H1 (cell line): ENCODE measurements around the gene UPK2. TPM values are rescaled to one million over a fixed set of nuclear protein-coding genes. Genes with fewer than 3 reads are reported as not detected.

Experiments used
- CTCF ChIA-PET: fragments of 300-600 bp; sonication (Branson Sonifier 250); formaldehyde crosslinking; loops from one replicate; lab custom pipeline; 2021; ENCODE audit not compliant: partially characterized antibody; lab: Charles Lee
- POLR2A ChIA-PET: fragments of 300-600 bp; sonication (Branson Sonifier 250); formaldehyde crosslinking; loops from one replicate; lab custom pipeline; 2021; ENCODE audit warnings: inconsistent platforms; ENCODE audit not compliant: partially characterized antibody; lab: Charles Lee
- DNase-seq, 2 experiments: peaks; one replicate each; pipeline versions ENCODE4 v3.0.0 to v3.0.0-alpha.2; 2010 to 2022; ENCODE audit warnings: low spot score in 2 of 2, low read depth in 1 of 2, mixed read lengths in 1 of 2
- FAIRE-seq: peaks from 2 replicates; lab custom pipeline; 2011; peaks lifted over from hg19 to GRCh38; lab: Jason Lieb, UNC
- H2AFZ ChIP-seq: 2 replicates; pipeline ENCODE4 v1.8.1; 2012; ENCODE audit warnings: low read length, inconsistent platforms
- H2AK5ac ChIP-seq: 2 replicates; pipeline ENCODE4 v1.6.1; 2013; ENCODE audit warnings: low read depth, low read length
- H2BK120ac ChIP-seq: replicated peaks from 2 replicates; pipeline ENCODE3; 2013; ENCODE audit warnings: low read depth, low read length, inconsistent platforms
- H2BK12ac ChIP-seq: 2 replicates; pipeline ENCODE4 v1.6.1; 2013; ENCODE audit warnings: low read depth, low read length
- H2BK15ac ChIP-seq: 2 replicates; pipeline ENCODE4 v1.6.1; 2013; ENCODE audit warnings: low read length
- H2BK20ac ChIP-seq: 2 replicates; pipeline ENCODE4 v1.6.1; 2013; ENCODE audit warnings: low read length
- H2BK5ac ChIP-seq: 2 replicates; pipeline ENCODE4 v1.6.1; 2013; ENCODE audit warnings: low read depth, low read length
- H3K14ac ChIP-seq: 2 replicates; pipeline ENCODE4 v1.6.1; 2013; ENCODE audit warnings: inconsistent platforms; ENCODE audit not compliant: insufficient read length
- H3K18ac ChIP-seq: 2 replicates; pipeline ENCODE4 v1.6.1; 2013; ENCODE audit warnings: low read length; ENCODE audit errors: extremely low read depth
- H3K23ac ChIP-seq: 2 replicates; pipeline ENCODE4 v1.6.1; 2013; ENCODE audit warnings: inconsistent platforms; ENCODE audit not compliant: insufficient read length
- H3K23me2 ChIP-seq: 2 replicates; pipeline ENCODE4 v1.6.1; 2013; ENCODE audit warnings: low read depth, low read length
- H3K27ac ChIP-seq: 2 replicates; pipeline ENCODE4 v1.6.1; 2011; ENCODE audit warnings: low read depth, low read length, inconsistent platforms
- H3K27me3 ChIP-seq, 4 experiments: replicated peaks in 1 of 4; 1 replicate in 1 of 4; 2 replicates in 3 of 4; pipeline versions ENCODE4 v1.6.1 to v1.8.1; 2011 to 2013; ENCODE audit warnings: low read length in 3 of 4, mild to moderate bottlenecking in 3 of 4, inconsistent platforms in 2 of 4, mixed read lengths in 2 of 4, moderate library complexity in 1 of 4; ENCODE audit not compliant: control insufficient read depth in 3 of 4, insufficient read depth in 3 of 4; ENCODE audit errors: extremely low read depth in 1 of 4
- H3K36me3 ChIP-seq, 4 experiments: 2 replicates each; pipeline versions ENCODE4 v1.6.1 to v1.8.1; 2011 to 2013; ENCODE audit warnings: mild to moderate bottlenecking in 4 of 4, low read length in 3 of 4, moderate library complexity in 2 of 4, control low read depth in 1 of 4, inconsistent platforms in 1 of 4; ENCODE audit not compliant: insufficient read depth in 4 of 4, control insufficient read depth in 2 of 4
- H3K4ac ChIP-seq: replicated peaks from 2 replicates; pipeline ENCODE3; 2013; ENCODE audit warnings: low read length, low read depth, mixed read lengths, inconsistent platforms; ENCODE audit not compliant: insufficient read length
- H3K4me1 ChIP-seq, 4 experiments: replicated peaks in 1 of 4; 1 replicate in 1 of 4; 2 replicates in 3 of 4; pipeline versions ENCODE4 v1.6.1 to v1.8.1; 2011 to 2013; ENCODE audit warnings: low read length in 3 of 4, inconsistent platforms in 2 of 4, mixed read lengths in 1 of 4; ENCODE audit not compliant: insufficient read depth in 4 of 4, control insufficient read depth in 3 of 4
- H3K4me2 ChIP-seq, 2 experiments: 2 replicates each; pipeline versions ENCODE4 v1.6.1 to v1.8.1; 2011 to 2013; ENCODE audit warnings: low read depth in 2 of 2, low read length in 2 of 2, control low read depth in 1 of 2, inconsistent platforms in 1 of 2, mild to moderate bottlenecking in 1 of 2; ENCODE audit not compliant: insufficient read depth in 1 of 2
- H3K4me3 ChIP-seq, 4 experiments: fragments of 200-600, 300-600 bp in 1 of 4; sonication (generic), shearing (Covaris generic), sonication (Bioruptor Twin) in 1 of 4; 2 replicates each; pipeline versions ENCODE4 v1.5.1 to v1.8.1; 2011 to 2016; ENCODE audit warnings: low read length in 4 of 4, low read depth in 3 of 4, control low read depth in 2 of 4, inconsistent platforms in 2 of 4, mild to moderate bottlenecking in 2 of 4, mixed read lengths in 1 of 4, moderate library complexity in 1 of 4; ENCODE audit not compliant: insufficient read depth in 2 of 4; ENCODE audit errors: extremely low read depth in 1 of 4
- H3K56ac ChIP-seq: replicated peaks from 2 replicates; pipeline ENCODE3; 2013; ENCODE audit warnings: low read depth, mild to moderate bottlenecking, mixed read lengths, low read length, inconsistent platforms; ENCODE audit not compliant: insufficient read length
- H3K79me1 ChIP-seq: 2 replicates; pipeline ENCODE4 v1.6.1; 2013; ENCODE audit warnings: low read depth, low read length, control low read depth
- H3K79me2 ChIP-seq, 2 experiments: 2 replicates each; pipeline versions ENCODE4 v1.6.1 to v1.8.1; 2012 to 2013; ENCODE audit warnings: low read length in 2 of 2, mild to moderate bottlenecking in 2 of 2, inconsistent platforms in 1 of 2; ENCODE audit not compliant: insufficient read depth in 2 of 2, control insufficient read depth in 1 of 2
- H3K9ac ChIP-seq, 4 experiments: replicated peaks in 1 of 4; 1 replicate in 1 of 4; 2 replicates in 3 of 4; pipeline versions ENCODE4 v1.6.1 to v1.8.1; 2011 to 2013; ENCODE audit warnings: low read depth in 3 of 4, low read length in 3 of 4, control low read depth in 2 of 4, mild to moderate bottlenecking in 2 of 4, moderate library complexity in 2 of 4, inconsistent platforms in 1 of 4; ENCODE audit errors: extremely low read depth in 1 of 4
- H3K9me3 ChIP-seq, 2 experiments: 2 replicates each; pipeline versions ENCODE4 v1.6.1 to v1.8.1; 2012 to 2013; ENCODE audit warnings: mild to moderate bottlenecking in 2 of 2, moderate library complexity in 2 of 2, control low read depth in 1 of 2, inconsistent platforms in 1 of 2, low read depth in 1 of 2, low read length in 1 of 2, mixed read lengths in 1 of 2; ENCODE audit not compliant: insufficient read depth in 2 of 2
- H4K20me1 ChIP-seq, 2 experiments: replicated peaks in 1 of 2; 2 replicates each; pipeline versions ENCODE3 to v1.8.1; 2011 to 2013; ENCODE audit warnings: inconsistent platforms in 2 of 2, low read length in 2 of 2, mild to moderate bottlenecking in 1 of 2; ENCODE audit not compliant: insufficient read depth in 2 of 2, control insufficient read depth in 1 of 2
- H4K5ac ChIP-seq: 2 replicates; pipeline ENCODE4 v1.6.1; 2013; ENCODE audit warnings: low read length, low read depth, mixed read lengths, inconsistent platforms; ENCODE audit not compliant: insufficient read length
- H4K8ac ChIP-seq: 2 replicates; pipeline ENCODE4 v1.8.0; 2013; ENCODE audit warnings: mild to moderate bottlenecking, moderate library complexity, low read length, inconsistent platforms; ENCODE audit not compliant: insufficient read depth; ENCODE audit errors: extremely low read depth
- H4K91ac ChIP-seq: replicated peaks from 2 replicates; pipeline ENCODE3; 2013; ENCODE audit warnings: low read length, mixed read lengths, inconsistent platforms; ENCODE audit not compliant: insufficient read length
- CTCF ChIP-seq, 3 experiments: IDR thresholded peaks; 1 replicate in 2 of 3; 2 replicates in 1 of 3; pipeline versions ENCODE4 v1.5.1 to v1.6.1; 2011; ENCODE audit warnings: low read length in 3 of 3, mild to moderate bottlenecking in 3 of 3, inconsistent platforms in 2 of 3, low read depth in 1 of 3, moderate library complexity in 1 of 3; ENCODE audit not compliant: insufficient read depth in 1 of 3; ENCODE audit errors: control extremely low read depth in 1 of 3
- JUND ChIP-seq: IDR thresholded peaks from 2 replicates; pipeline ENCODE4 v1.6.1; 2011; ENCODE audit warnings: mild to moderate bottlenecking, improper control_type of control experiment, low read length
- POU5F1 ChIP-seq: IDR thresholded peaks from 2 replicates; pipeline ENCODE4 v1.6.1; 2011; ENCODE audit warnings: low read depth, mild to moderate bottlenecking, low read length, moderate library complexity
- RAD21 ChIP-seq, 2 experiments: IDR thresholded peaks in 1 of 2; conservative IDR thresholded peaks in 1 of 2; 2 replicates each; pipeline ENCODE4 v1.6.1; 2011; ENCODE audit warnings: low read depth in 2 of 2, low read length in 2 of 2, improper control_type of control experiment in 1 of 2, inconsistent platforms in 1 of 2, mild to moderate bottlenecking in 1 of 2, moderate library complexity in 1 of 2
- RBBP5 ChIP-seq: IDR thresholded peaks from 2 replicates; pipeline ENCODE4 v1.7.1; 2012; ENCODE audit warnings: low read depth, mild to moderate bottlenecking, inconsistent platforms, low read length, moderate library complexity, borderline replicate concordance
- SAP30 ChIP-seq: fragments of 300-600 bp; sonication (generic); IDR thresholded peaks from 2 replicates; pipeline ENCODE4 v1.7.1; 2012; ENCODE audit warnings: low read length, moderate library complexity, mild to moderate bottlenecking, inconsistent platforms; ENCODE audit not compliant: insufficient read depth, insufficient replicate concordance
- SP4 ChIP-seq: IDR thresholded peaks from 2 replicates; pipeline ENCODE4 v1.6.1; 2012; ENCODE audit warnings: low read length, inconsistent platforms
- WGBS, 2 experiments: shearing (Covaris generic) in 1 of 2; methylation state at CpG; one replicate each; pipeline versions ENCODE4 v1.1.6 to v1.1.7; 2013 to 2015; ENCODE audit warnings: low lambda C conversion rate in 2 of 2, mixed read lengths in 2 of 2, inconsistent platforms in 1 of 2, low coverage in 1 of 2, missing lambda C conversion rate in 1 of 2; ENCODE audit not compliant: insufficient replicate concordance in 2 of 2, insufficient coverage in 1 of 2, insufficient read length in 1 of 2; ENCODE audit errors: extremely low coverage in 1 of 2, missing lambda C conversion rate in 1 of 2; 5-methylcytosine and 5-hydroxymethylcytosine counted together
- polyA plus RNA-seq, 7 experiments: library from polyadenylated mRNA; depleted of rRNA in 3 of 7; stranded (reverse) in 5 of 7; unstranded in 2 of 7; fragments of >200 nt in 5 of 7; fragments of 200-250 nt in 2 of 7; gene quantifications; 1 replicate in 5 of 7; 2 replicates in 1 of 7; 4 replicates in 1 of 7; pipeline versions ENCODE4 v1.2.1 to v1.2.3, GENCODE V29; 2011 to 2013; ENCODE audit warnings: missing spikeins in 2 of 7, mixed read lengths in 2 of 7
- total RNA-seq: library from RNA; stranded (reverse); fragmentation: NEBNext Ultra II Directional; extraction: Animal tissue kit (Norgen Biotek cat#: 25700); gene quantifications from 2 replicates; pipeline ENCODE4 v1.2.1, GENCODE V29; 2021

Gene UPK2
- total and polyA plus RNA-seq, 2 of the 8 experiments (the other 6 are each of a cell fraction or from before 2014, with no cell fraction given): 0.76 TPM; not detected in 1

- H3K9ac ChIP-seq: no peak overlapping the region
- 87% methylated on average over 11 of the region's 11 CpGs; no CpG with 5 or more reads in 1 of the 2 experiments for WGBS, 2 experiments
- no peaks in the 10 kb centered on the region for H3K79me1 ChIP-seq
- H3K14ac ChIP-seq: no peak overlapping the region
- peak overlapping the region; percentile 58 for H4K91ac ChIP-seq
- H4K5ac ChIP-seq: no peak overlapping the region
- H2BK12ac ChIP-seq: peak overlapping the region; percentile 61; the same call in 1 of the 2 replicates
- no peak overlapping the region for H2BK120ac ChIP-seq
- no peak overlapping the region for H3K56ac ChIP-seq
- no peak overlapping the region; the same call in 1 of the 2 replicates for H4K8ac ChIP-seq
- no peaks in the 10 kb centered on the region for H3K23me2 ChIP-seq
- 0 out of 7 replicates have a peak, but pooled peaks cover 0 to 4% (median 1%) of the 10 kb centered on the region in 4 experiments for H3K27me3 ChIP-seq
- no peak overlapping the region for H3K18ac ChIP-seq
- no peak overlapping the region for H3K27ac ChIP-seq
- H2BK20ac ChIP-seq: no peak overlapping the region; the same call in 1 of the 2 replicates
- no peaks in the 10 kb centered on the region for H4K20me1 ChIP-seq
- H3K9me3 ChIP-seq: no peaks in the 10 kb centered on the region
- peak overlapping the region; percentile 94; the same call in 1 of the 2 replicates for H2BK15ac ChIP-seq
- peaks cover 7 to 17% (median 12%) of the 10 kb centered on the region in 4 experiments for H3K4me1 ChIP-seq
- no peak for DNase-seq
- ChIA-PET POLR2A (interaction anchor here (0.8 to 2.1 kb wide), 4 partner anchors 9 to 249 kb away, joined by 3 to 12 read pairs (median 4); partner anchors contain the start of gene DDX6), CTCF (interaction anchor here (0.7 to 2.9 kb wide), 6 partner anchors 9 to 281 kb away, joined by 3 to 28 read pairs (median 4); no protein-coding TSS in a partner anchor)
- peak overlapping the region in 1 of 2 experiments; percentile 0; a peak in 1 of 4 replicates for H3K4me2 ChIP-seq
- H2AK5ac ChIP-seq: no peak overlapping the region; the same call in 1 of the 2 replicates
- H3K4ac ChIP-seq: peak overlapping the region; percentile 27
- H3K4me3 ChIP-seq: no peak overlapping the region
- no peaks in the 10 kb centered on the region for H3K79me2 ChIP-seq
- H2AFZ ChIP-seq: no peak overlapping the region
- no peak for FAIRE-seq
- H3K23ac ChIP-seq: no peak overlapping the region
- H2BK5ac ChIP-seq: 0 out of 2 replicates have a peak overlapping the region, but pooled peaks have one; percentile 18
- no peaks in the 10 kb centered on the region for H3K36me3 ChIP-seq
- no peak for TF ChIP-seq JUND
- TF ChIP-seq RBBP5: no peak
- TF ChIP-seq CTCF (IDR thresholded peaks at IDR 0.05; ENCODE audit: control extremely low read depth in 1 of 3, insufficient read depth in 1 of 3, low read depth in 1 of 3, low read length in 3 of 3): no peak
- TF ChIP-seq SP4: no peak
- TF ChIP-seq POU5F1: no peak
- TF ChIP-seq RAD21 (IDR thresholded peaks at IDR 0.05 in 1 of 2, conservative IDR thresholded peaks at IDR 0.05 in 1 of 2; ENCODE audit: low read depth in 2 of 2, low read length in 2 of 2): no peak
- TF ChIP-seq SAP30: no peak
Measured at GRCh38 chr11:118938491-118939403, 17.4 kb upstream of the UPK2 start.
